MCF 10A (cell line): Measurements from ENCODE around the gene NCAM1. TPM values are rescaled to one million over a fixed set of nuclear protein-coding genes. Genes with fewer than 3 reads are reported as not detected.

Experiments
- BruUV-seq: library from RNA; stranded (reverse); fragments of 400-500 nt; replicated peaks from 2 replicates; lab custom pipeline; 2021; lab: Mats Ljungman, UMichigan
- CTCF ChIA-PET: fragments of 300-600 bp; sonication (Branson Sonifier 250); formaldehyde crosslinking; extraction: SDS; loops from one replicate; lab custom pipeline; 2021; ENCODE audit warnings: antibody characterized with exemption, inconsistent platforms; lab: Yijun Ruan, JAX
- POLR2A ChIA-PET: fragments of 300-600, 350-650 bp; sonication (Branson Sonifier 250); formaldehyde crosslinking; extraction: SDS; loops from one replicate; lab custom pipeline; 2020; ENCODE audit warnings: antibody characterized with exemption, inconsistent platforms; lab: Yijun Ruan, JAX
- DNase-seq: peaks from one replicate; pipeline ENCODE4 v3.0.0-alpha.2; 2018; ENCODE audit not compliant: unreplicated experiment
- H3K27ac Mint-ChIP-seq: one replicate; pipeline ENCODE4 v1.8.0; 2022; ENCODE audit warnings: mild to moderate bottlenecking, low read depth, mixed read lengths; ENCODE audit not compliant: unreplicated experiment
- H3K27me3 Mint-ChIP-seq: one replicate; pipeline ENCODE4 v1.8.0; 2022; ENCODE audit warnings: mixed read lengths; ENCODE audit not compliant: insufficient read depth, unreplicated experiment
- H3K36me3 Mint-ChIP-seq: one replicate; pipeline ENCODE4 v1.8.0; 2022; ENCODE audit warnings: mild to moderate bottlenecking, moderate library complexity, mixed read lengths; ENCODE audit not compliant: insufficient read depth, unreplicated experiment
- H3K4me1 Mint-ChIP-seq: one replicate; pipeline ENCODE4 v1.8.0; 2022; ENCODE audit warnings: mixed read lengths; ENCODE audit not compliant: insufficient read depth, unreplicated experiment
- H3K4me3 Mint-ChIP-seq: one replicate; pipeline ENCODE4 v1.8.0; 2022; ENCODE audit warnings: mild to moderate bottlenecking, moderate library complexity, mixed read lengths; ENCODE audit not compliant: unreplicated experiment
- H3K9me3 Mint-ChIP-seq: one replicate; pipeline ENCODE4 v1.8.0; 2022; ENCODE audit warnings: mixed read lengths; ENCODE audit not compliant: unreplicated experiment
- intact Hi-C: fragments of 100-400 bp; cut with micrococcal nuclease; formaldehyde crosslinking; loops from 2 replicates; pipeline ENCODE4 v1.14.1; 2022
- total RNA-seq: library from RNA; stranded (reverse); gene quantifications from 2 replicates; pipeline ENCODE4 v1.2.3, GENCODE V29; 2022
- TF ChIP-seq, protein P1 (sequence below): fragments of 200-600 bp; IDR thresholded peaks from one replicate; pipeline ENCODE4 v1.8.0; 2022; ENCODE audit warnings: antibody characterized with exemption, mild to moderate bottlenecking; ENCODE audit not compliant: unreplicated experiment

Gene NCAM1
- total RNA-seq, 1 experiment from 2014 or later: 0.19 TPM

DNA sequence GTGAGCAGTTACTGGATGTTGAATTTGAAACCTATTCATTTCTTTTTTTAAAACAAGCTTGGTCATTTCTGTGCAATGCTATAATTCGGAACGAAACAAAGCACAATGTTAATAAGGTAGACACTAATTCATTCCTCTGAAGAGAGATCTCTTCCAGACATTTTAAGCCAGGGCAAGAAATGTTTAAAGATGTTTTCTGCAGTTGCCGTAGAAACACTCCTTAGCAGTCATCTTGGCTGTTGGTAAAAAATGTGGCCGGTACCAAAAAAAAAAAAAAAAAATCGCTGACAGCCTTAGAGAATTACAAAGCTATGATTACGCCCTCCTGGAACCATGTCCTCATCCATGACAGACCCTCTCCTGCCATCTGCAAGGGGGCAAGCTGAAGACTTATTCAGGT lies 286.7 kb downstream of the NCAM1 start:
- POLR2A ChIA-PET: interaction anchor here (0.6 kb wide), 1 partner anchor 69 kb away, joined by 6 read pairs; no protein-coding TSS in a partner anchor
- H3K27me3 Mint-ChIP-seq: peaks cover 14% of the 10 kb centered on the region
- CTCF ChIA-PET: interaction anchor here (0.9 kb wide), 1 partner anchor 43 kb away, joined by 3 read pairs; no protein-coding TSS in a partner anchor

DNA sequence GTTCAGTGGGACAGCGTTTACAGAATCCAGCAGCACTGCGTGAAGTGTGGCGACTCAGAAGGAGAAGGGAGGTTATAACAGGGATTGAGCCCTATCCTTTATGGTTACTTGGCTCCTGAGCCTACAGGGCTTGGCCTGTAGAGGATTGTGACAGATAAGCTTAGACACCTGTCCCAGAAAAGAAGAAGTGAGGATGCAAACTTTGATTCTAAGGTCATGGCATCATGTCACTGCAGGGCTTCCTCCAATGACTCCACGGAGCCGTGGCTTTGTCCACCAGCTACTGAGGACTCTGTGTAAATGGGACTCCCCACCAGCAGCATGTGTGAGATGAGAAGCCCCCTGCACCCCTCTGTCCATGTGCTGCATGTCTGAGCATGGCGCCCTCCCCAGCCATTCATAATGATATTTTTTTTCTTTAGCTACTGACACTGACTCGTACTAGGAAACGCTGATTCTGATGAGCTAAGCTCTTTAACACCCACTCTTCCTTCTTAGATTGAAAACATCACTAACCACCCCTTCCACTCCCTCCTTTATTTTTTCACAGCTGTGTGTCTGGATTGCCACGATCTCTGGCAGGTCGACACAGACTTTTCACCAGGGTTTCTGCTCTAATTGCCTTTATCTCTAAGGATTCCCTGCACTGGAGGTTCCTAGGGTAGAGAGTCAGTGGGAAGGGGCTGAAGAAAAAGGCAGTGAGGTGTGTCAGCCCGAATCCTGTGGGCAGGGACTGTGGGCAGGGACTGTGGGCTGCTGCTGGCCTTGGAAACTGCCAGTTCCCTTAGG lies 287.7 kb downstream of the NCAM1 start:
- no peaks in the 10 kb centered on the region for H3K36me3 Mint-ChIP-seq
- POLR2A ChIA-PET: interaction anchor here (0.6 kb wide), 1 partner anchor 70 kb away, joined by 6 read pairs; no protein-coding TSS in a partner anchor
- H3K9me3 Mint-ChIP-seq: no peaks in the 10 kb centered on the region
- CTCF ChIA-PET: interaction anchor here (0.7 kb wide), 1 partner anchor 17 kb away, joined by 3 read pairs; no protein-coding TSS in a partner anchor
- peaks cover 14% of the 10 kb centered on the region for H3K27me3 Mint-ChIP-seq
- H3K4me3 Mint-ChIP-seq: no peak overlapping the region
- intact Hi-C loops: no loop called here
- H3K27ac Mint-ChIP-seq: no peak overlapping the region
- BruUV-seq: no TSS peak
- TF ChIP-seq, protein P1, sequence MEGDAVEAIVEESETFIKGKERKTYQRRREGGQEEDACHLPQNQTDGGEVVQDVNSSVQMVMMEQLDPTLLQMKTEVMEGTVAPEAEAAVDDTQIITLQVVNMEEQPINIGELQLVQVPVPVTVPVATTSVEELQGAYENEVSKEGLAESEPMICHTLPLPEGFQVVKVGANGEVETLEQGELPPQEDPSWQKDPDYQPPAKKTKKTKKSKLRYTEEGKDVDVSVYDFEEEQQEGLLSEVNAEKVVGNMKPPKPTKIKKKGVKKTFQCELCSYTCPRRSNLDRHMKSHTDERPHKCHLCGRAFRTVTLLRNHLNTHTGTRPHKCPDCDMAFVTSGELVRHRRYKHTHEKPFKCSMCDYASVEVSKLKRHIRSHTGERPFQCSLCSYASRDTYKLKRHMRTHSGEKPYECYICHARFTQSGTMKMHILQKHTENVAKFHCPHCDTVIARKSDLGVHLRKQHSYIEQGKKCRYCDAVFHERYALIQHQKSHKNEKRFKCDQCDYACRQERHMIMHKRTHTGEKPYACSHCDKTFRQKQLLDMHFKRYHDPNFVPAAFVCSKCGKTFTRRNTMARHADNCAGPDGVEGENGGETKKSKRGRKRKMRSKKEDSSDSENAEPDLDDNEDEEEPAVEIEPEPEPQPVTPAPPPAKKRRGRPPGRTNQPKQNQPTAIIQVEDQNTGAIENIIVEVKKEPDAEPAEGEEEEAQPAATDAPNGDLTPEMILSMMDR: no peak
- H3K4me1 Mint-ChIP-seq: no peaks in the 10 kb centered on the region
- DNase-seq: no peak

More for the DNA sequence above, 286.7 kb downstream of the NCAM1 start:
- Mint-ChIP-seq H3K9me3 (no peaks in the 10 kb centered on the region), H3K4me3 (no peak overlapping the region), H3K36me3 (no peaks in the 10 kb centered on the region), H3K27ac (no peak overlapping the region), H3K4me1 (no peaks in the 10 kb centered on the region)
- DNase-seq: no peak
- intact Hi-C loops: no loop called here
- BruUV-seq: no TSS peak
- TF ChIP-seq, protein P1: no peak

DNA sequence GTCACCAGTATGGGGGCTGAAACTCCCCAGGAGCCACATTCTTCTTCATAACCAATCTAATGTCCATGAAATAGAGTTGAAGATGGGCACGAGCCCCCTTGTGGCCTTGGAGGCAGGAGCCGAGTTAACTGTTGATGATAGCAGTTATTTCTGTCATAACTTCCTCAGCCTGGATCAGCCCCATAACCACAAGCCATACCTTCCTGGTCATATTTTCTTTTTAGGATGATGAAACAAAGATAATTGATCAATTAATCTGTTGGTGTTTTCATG lies 288.2 kb downstream of the NCAM1 start:
- DNase-seq: peak; percentile 13

DNA sequence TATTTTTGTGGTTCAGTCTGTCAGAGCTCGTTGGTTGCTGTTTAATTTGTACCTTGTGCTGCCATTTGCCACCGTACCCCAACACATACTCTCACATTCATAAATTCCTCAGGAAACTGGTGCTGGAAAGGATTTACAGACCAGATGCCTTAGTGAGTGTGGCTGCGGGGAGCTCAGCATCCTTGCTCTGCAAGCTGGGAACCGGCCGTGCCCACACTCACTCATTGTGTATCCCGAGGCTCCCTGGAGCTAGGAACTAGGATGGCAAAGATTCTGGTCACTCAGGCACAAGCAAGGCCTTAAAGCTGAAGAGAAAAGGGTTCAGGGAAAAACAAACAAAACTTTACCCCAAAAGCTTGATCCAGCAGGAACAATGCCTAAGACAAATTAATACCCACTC lies 288.6 kb downstream of the NCAM1 start:
- TF ChIP-seq, protein P1: no peak
- peaks cover 14% of the 10 kb centered on the region for H3K27me3 Mint-ChIP-seq
- H3K27ac Mint-ChIP-seq: no peak overlapping the region
- intact Hi-C loops: no loop called here
- peaks cover 4% of the 10 kb centered on the region for H3K4me1 Mint-ChIP-seq
- POLR2A ChIA-PET: no interaction called here
- no peaks in the 10 kb centered on the region for H3K36me3 Mint-ChIP-seq
- DNase-seq: no peak
- no peak overlapping the region for H3K4me3 Mint-ChIP-seq
- no TSS peak for BruUV-seq
- CTCF ChIA-PET: no interaction called here
- no peaks in the 10 kb centered on the region for H3K9me3 Mint-ChIP-seq

More for the DNA sequence above, 288.2 kb downstream of the NCAM1 start:
- CTCF ChIA-PET: no interaction called here
- no TSS peak for BruUV-seq
- Mint-ChIP-seq H3K4me1 (peaks cover under 1% of the 10 kb centered on the region), H3K27ac (no peak overlapping the region), H3K36me3 (no peaks in the 10 kb centered on the region), H3K4me3 (no peak overlapping the region), H3K27me3 (peaks cover 14% of the 10 kb centered on the region), H3K9me3 (no peaks in the 10 kb centered on the region)
- intact Hi-C loops: no loop called here
- TF ChIP-seq, protein P1: no peak
- POLR2A ChIA-PET: no interaction called here
